ENCODE results near the gene IGFBP6. TPM values are rescaled to one million over a fixed set of nuclear protein-coding genes. Genes with fewer than 3 reads are reported as not detected.

IGFBP6 gene
- total RNA-seq, 1 experiment from 2014 or later, result 4.2 TPM

DNA sequence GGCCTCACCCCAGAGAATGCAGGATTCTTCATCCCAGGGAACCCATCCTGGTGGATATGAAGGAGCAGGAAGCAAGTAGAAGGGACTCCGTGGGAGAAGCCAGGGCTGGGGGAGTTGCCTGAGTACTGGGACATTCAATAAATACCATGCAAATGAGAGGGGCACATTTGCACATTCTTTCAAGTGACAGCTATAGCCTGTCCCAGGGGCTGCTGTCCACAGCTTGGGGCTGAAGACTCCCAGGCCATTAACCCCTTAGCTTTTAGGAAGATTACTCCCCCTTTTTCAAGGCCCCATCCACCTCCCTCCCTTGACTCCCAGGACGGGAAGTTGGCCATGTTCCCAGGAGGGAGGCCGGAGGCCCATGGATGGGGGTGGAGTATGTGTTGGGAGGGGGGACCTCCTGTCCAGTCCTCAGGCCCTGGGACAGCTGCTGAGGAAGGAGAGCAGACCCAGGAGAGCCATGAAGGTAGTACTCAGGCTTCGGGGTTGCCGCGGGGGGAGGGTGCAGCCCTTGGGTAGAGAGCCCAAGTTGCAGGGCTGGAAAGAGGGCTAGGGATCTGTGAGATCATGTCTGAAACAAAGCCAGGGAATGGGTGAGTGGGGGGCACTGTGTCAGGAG lies 48.6 kb upstream of the IGFBP6 start:
- peak overlapping the region; percentile 39 to 69 for H3K4me3 Mint-ChIP-seq
- no peaks in the 10 kb centered on the region for H4K20me1 ChIP-seq (ENCODE audit: control insufficient read depth, insufficient read depth, insufficient read length)
- TF ChIP-seq CTCF (conservative IDR thresholded peaks at IDR 0.05), result no peak
- H3K18ac ChIP-seq (ENCODE audit: insufficient read length, low read depth, low read length), result no peak overlapping the region
- no peak overlapping the region for H4K91ac ChIP-seq (ENCODE audit: insufficient read length, low read depth, low read length)
- H3K27me3 Mint-ChIP-seq (ENCODE audit: low read depth), result peaks cover 30% of the 10 kb centered on the region
- no peak overlapping the region for H2BK5ac ChIP-seq (ENCODE audit: insufficient read length, low read length)
- H2BK15ac ChIP-seq (ENCODE audit: low read depth, low read length), result no peak overlapping the region
- no peak overlapping the region for H3K14ac ChIP-seq (ENCODE audit: insufficient read depth, low read length)
- peak overlapping the region; percentile 46 for H3K4me2 ChIP-seq (ENCODE audit: insufficient read depth, insufficient read length, low read length)
- H3K27ac ChIP-seq (ENCODE audit: insufficient read length, low read depth, low read length), result no peak overlapping the region
- no peaks in the 10 kb centered on the region for H3K9me3 ChIP-seq (ENCODE audit: control insufficient read depth, low read depth, low read length)
- no peak overlapping the region for H4K5ac ChIP-seq (ENCODE audit: insufficient read length, low read depth, low read length)
- no peak overlapping the region for H2AFZ ChIP-seq (ENCODE audit: low read length)
- no peaks in the 10 kb centered on the region; a peak in 1 of 5 replicates for H3K9me3 Mint-ChIP-seq
- no peak overlapping the region for H2BK20ac ChIP-seq (ENCODE audit: low read depth, low read length, poor library complexity, severe bottlenecking)
- H3T11ph ChIP-seq (ENCODE audit: low read length), result no peak overlapping the region
- peaks cover 15% of the 10 kb centered on the region for H3K23me2 ChIP-seq (ENCODE audit: insufficient read length, low read depth, low read length, poor library complexity, severe bottlenecking)
- H3K4me1 Mint-ChIP-seq, result peaks cover 67 to 75% of the 10 kb centered on the region in 2 experiments
- no peak overlapping the region for H3K23ac ChIP-seq (ENCODE audit: insufficient read length, low read depth, low read length)
- no peak overlapping the region for H2BK12ac ChIP-seq (ENCODE audit: insufficient read length, low read depth, low read length)
- peaks cover 7 to 8% (median 7%) of the 10 kb centered on the region in 3 experiments; a peak in 5 of 7 replicates for H3K36me3 Mint-ChIP-seq (ENCODE audit: insufficient read depth in 1 of 3, low read depth in 3 of 3)
- no peak overlapping the region for H3K9ac ChIP-seq (ENCODE audit: extremely low read depth, insufficient read length, low read length)
- DNase-seq, result peak; percentile 83
- no peak overlapping the region for H3K4ac ChIP-seq (ENCODE audit: low read depth, low read length)
- H3K27me3 ChIP-seq (ENCODE audit: insufficient read depth, low read length), result peaks cover 5% of the 10 kb centered on the region; the same call in 1 of the 2 replicates
- H3K56ac ChIP-seq (ENCODE audit: insufficient read length, low read depth, low read length), result no peak overlapping the region
- WGBS (ENCODE audit: extremely low coverage, insufficient read length, low lambda C conversion rate), result no CpG with 5 or more reads among the region's 6 CpGs
- no peak overlapping the region for H2BK120ac ChIP-seq (ENCODE audit: low read depth, low read length, poor library complexity, severe bottlenecking)
- H3K79me2 ChIP-seq (ENCODE audit: insufficient read depth, low read length), result no peaks in the 10 kb centered on the region; the same call in 1 of the 2 replicates
- H3K79me1 ChIP-seq (ENCODE audit: insufficient read depth, low read depth, low read length, poor library complexity, severe bottlenecking), result no peaks in the 10 kb centered on the region
- H3K4me1 ChIP-seq (ENCODE audit: insufficient read depth, low read length), result peaks cover 31% of the 10 kb centered on the region; the same call in 1 of the 2 replicates
- H3K27ac Mint-ChIP-seq, result peak overlapping the region in 2 of 3 experiments; percentile 91 to 95; a peak in 5 of 7 replicates
- no peak overlapping the region for H4K8ac ChIP-seq (replicated peaks; ENCODE audit: insufficient read length, low read depth, low read length)
- no peak overlapping the region for H2AK5ac ChIP-seq (ENCODE audit: insufficient read length, low read length)
